ENCODE data around the gene LRCH1.

Gene LRCH1

DNA sequence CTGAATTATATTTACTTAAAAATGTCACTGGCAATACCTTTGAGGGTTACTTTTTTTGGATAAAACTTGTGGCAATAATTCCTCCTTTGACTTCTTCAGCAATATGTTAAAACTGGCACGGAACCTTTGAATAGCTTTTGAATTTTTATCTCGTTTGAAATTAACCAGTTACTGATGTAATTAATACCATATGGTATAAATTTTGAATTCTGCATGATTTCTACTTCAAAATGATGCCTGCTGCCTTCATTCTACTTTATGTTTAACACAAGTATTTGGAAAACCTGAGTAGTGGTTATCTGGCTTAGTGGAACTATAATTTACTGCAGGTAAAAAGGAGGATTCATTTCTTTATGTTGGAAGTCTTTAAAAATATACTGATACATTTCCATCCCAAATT lies 85.3 kb downstream of the LRCH1 start:
- no peak for TF ChIP-seq CTCF (IDR thresholded peaks at IDR 0.05; ENCODE audit: insufficient read depth, low read depth, low read length, missing control alignments)
- no peak for DNase-seq (ENCODE audit: low read depth)
- no peak overlapping the region for H3K4me3 ChIP-seq (ENCODE audit: low read depth, low read length)

- peak; percentile 69 for DNase-seq (ENCODE audit: low read depth)
- TF ChIP-seq CTCF (IDR thresholded peaks at IDR 0.05; ENCODE audit: insufficient read depth, low read depth, low read length, missing control alignments), result no peak
- peak overlapping the region; percentile 15; the same call in 1 of the 2 replicates for H3K4me3 ChIP-seq (ENCODE audit: low read depth, low read length)
Measured at GRCh38 chr13:46639033-46639981, 86.3 kb downstream of the LRCH1 start.

GRCh38 chr13:46640843-46641242 lies 87.9 kb downstream of the LRCH1 start:
- H3K4me3 ChIP-seq (ENCODE audit: low read depth, low read length), result no peak overlapping the region
- TF ChIP-seq CTCF (IDR thresholded peaks at IDR 0.05; ENCODE audit: insufficient read depth, low read depth, low read length, missing control alignments), result no peak
- DNase-seq (ENCODE audit: low read depth), result no peak

DNA sequence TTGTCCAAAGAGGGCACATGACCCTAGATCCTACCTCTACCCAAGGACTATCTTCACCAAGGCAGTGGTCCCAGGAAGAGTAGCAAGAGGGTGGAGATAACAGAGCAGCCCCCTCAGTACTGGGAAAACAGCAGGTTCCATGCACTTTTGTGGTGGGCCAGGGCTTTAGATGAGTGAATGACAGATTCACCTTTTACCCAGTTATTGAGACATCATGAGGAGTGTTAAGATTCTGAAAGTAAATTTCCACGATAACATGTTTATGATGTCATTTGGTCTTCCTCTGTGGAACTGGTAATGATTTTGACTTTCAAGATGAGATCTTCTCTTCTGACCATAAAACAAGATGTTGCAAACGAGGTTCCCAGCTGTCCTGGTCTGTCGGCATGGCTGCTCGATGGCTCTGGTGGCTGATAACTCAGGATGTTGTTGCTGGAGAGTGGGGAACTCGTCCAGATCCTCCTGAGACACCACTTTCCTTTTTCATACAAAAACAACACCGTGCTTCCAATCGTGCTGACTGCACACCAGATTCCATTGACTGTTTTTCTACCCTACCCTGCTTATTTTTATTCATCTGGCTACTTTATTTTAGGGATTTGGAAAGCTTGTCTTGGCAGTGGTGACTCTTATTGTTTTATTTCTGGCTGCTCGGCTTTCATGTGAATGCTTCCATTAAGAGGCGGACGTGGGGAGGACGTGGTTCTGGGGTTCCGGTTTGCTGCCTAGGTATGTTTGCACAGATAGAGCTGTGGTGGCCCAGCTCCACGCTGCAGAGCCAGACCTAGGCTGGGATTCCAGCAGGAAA lies 88.5 kb downstream of the LRCH1 start:
- H3K4me3 ChIP-seq (ENCODE audit: low read depth, low read length), result no peak overlapping the region
- TF ChIP-seq CTCF (IDR thresholded peaks at IDR 0.05; ENCODE audit: insufficient read depth, low read depth, low read length, missing control alignments), result no peak
- DNase-seq (ENCODE audit: low read depth), result peak; percentile 41

DNA sequence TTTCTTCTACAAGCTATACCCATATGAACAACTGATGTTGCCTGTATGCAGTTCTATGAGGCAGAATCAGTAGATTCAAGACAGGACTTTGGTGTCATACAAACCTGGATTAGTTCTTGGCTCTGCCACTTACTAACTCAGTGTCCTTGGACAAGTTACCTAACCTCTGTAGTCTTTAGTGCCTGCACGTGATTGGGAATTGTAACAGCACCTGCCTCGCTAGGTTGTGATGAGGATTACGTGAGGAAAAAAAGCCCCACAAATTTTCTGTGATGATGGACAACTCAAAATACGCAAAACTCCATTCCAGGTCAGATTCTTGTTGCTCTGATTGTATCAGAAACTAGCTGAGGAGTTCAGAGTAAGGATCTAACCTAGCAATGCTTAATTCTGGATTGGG lies 89.3 kb downstream of the LRCH1 start:
- TF ChIP-seq CTCF (IDR thresholded peaks at IDR 0.05; ENCODE audit: insufficient read depth, low read depth, low read length, missing control alignments), result no peak
- DNase-seq (ENCODE audit: low read depth), result no peak
- no peak overlapping the region for H3K4me3 ChIP-seq (ENCODE audit: low read depth, low read length)

GRCh38 chr13:46643165-46643777 lies 90.3 kb downstream of the LRCH1 start:
- no peak overlapping the region for H3K4me3 ChIP-seq (ENCODE audit: low read depth, low read length)
- no peak for TF ChIP-seq CTCF (IDR thresholded peaks at IDR 0.05; ENCODE audit: insufficient read depth, low read depth, low read length, missing control alignments)
- no peak for DNase-seq (ENCODE audit: low read depth)
